ENCODE measurements around the gene PLCB1. TPM values are rescaled to one million over a fixed set of nuclear protein-coding genes. Genes with fewer than 3 reads are reported as not detected.

Gene PLCB1
- total RNA-seq, 1 donor: 35.4 TPM

DNA sequence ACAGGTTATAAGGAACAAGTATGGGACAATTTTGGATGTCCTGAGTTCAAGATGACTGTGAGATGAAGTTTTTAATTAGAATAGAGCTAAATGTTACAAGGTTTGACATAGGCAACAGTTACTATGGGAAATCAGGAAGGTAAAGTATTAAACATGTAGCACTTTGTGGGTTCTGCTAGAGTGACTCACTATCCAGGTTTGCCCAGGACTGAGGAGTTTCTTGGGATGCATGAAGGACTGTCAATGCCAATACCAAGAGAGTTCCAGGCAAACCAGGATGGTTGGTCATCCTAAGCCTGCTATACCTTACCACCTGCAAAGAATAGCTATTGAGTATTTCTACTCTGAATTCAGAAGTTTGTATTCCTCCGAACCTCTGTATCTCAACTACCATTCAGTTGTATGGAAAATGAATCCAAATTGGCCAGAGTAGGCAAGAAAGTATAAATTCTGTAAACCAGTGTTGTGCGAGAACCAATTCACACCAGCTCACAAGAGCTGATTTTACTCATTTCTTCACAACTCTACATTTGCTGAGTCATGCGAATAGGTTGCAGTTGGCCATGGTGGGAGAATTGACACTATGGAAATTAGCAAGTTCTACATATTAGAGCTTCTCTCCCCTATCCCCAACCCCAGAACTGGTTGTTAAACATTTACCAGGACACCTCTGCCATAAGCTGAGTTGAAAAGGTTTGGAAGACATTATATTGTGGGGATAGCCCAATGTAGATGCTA lies 449.5 kb downstream of the PLCB1 start:
- TF ChIP-seq CTCF (IDR thresholded peaks at IDR 0.05; ENCODE audit: insufficient read depth, low read depth, low read length): no peak
- no peak for DNase-seq (ENCODE audit: low read depth)
- H3K4me3 ChIP-seq (ENCODE audit: low read depth, low read length): no peak overlapping the region

DNA sequence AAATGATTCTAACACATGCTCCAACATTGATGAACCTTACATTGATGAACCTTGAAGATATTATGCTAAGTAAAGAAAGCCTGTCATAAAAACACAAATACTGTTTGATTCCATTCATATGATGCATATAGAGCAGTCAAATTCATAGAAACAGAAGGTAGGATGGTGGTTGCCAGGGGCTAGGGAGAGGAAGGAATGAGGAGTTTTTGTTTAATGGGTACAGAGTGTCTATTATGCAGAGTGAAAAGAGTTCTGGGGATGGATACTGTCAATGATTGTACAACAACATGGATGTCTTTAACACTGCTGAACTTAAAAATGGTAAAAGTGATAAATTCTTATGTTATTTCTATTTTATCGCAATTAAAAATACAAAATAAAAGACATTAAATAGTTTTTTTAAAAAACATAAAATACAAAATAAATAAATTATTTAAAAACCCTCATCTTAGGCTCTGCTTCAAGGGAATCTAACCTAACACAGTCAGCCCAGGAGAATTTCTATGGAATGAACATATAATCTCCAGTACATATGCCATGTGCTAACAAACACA lies 451.0 kb downstream of the PLCB1 start:
- no peak for DNase-seq (ENCODE audit: low read depth)
- H3K4me3 ChIP-seq (ENCODE audit: low read depth, low read length): no peak overlapping the region
- TF ChIP-seq CTCF (IDR thresholded peaks at IDR 0.05; ENCODE audit: insufficient read depth, low read depth, low read length): no peak

DNA sequence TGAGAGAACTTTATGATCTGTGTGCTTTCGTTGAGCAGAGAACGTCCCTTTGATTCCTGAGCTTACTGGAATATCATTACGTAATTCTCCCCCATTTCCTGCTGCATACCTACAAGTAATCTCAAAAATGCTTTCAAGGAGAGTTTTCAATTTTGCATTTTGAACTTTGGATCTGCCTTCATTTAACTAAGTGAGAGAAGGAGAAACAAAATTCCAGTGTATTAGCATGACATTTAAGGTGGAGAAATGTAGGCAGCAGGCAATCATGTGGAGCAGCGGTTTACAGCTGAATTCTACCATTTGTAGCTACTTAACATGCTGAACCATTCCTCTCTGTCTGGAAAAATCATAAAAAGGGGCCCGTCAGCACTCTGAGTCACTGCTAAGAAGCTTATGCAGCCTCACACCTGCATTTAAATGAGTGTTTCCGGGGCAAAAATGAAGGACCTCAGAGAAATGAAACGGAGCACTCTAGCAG lies 451.5 kb downstream of the PLCB1 start:
- no peak overlapping the region for H3K4me3 ChIP-seq (ENCODE audit: low read depth, low read length)
- no peak for TF ChIP-seq CTCF (IDR thresholded peaks at IDR 0.05; ENCODE audit: insufficient read depth, low read depth, low read length)
- DNase-seq (ENCODE audit: low read depth): peak; percentile 61

DNA sequence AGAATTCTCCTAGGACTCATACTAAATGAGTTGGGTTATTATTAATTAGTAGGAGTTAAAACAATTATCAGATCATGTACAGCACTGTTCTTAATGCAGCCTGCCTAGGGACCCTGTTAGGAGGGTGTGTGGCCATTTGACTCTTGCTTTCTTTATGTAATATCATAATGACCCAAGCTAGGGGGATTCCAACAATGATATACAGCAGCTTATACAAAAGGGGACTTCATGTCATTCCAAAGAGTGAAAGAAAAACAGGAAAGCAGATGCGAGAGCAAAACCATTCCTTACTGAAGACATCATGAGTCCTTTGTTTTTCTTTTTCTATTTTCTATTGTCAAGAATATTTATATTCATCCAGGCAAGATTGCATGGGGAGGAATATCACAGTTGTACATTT lies 455.2 kb downstream of the PLCB1 start:
- DNase-seq (ENCODE audit: low read depth): no peak
- no peak overlapping the region for H3K4me3 ChIP-seq (ENCODE audit: low read depth, low read length)
- TF ChIP-seq CTCF (IDR thresholded peaks at IDR 0.05; ENCODE audit: insufficient read depth, low read depth, low read length): no peak

DNA sequence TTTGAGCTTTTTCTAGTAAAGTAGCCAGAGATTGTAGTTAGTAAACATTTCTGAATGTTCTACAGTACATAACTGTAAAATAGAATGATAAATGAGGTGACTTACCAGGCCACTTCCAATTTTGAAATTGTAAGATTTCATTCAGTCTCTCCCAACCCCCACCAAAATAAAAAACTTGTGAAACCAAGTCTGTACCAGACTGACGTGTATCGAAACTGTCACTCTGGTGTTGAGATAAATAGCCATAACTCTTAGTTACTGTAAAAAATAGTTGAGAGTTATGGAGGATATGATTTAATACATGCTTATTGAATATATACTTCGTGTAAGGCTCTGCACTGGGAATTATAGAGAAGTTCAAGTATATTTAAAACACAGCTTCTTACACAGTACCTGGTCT lies 455.7 kb downstream of the PLCB1 start:
- H3K4me3 ChIP-seq (ENCODE audit: low read depth, low read length): no peak overlapping the region
- TF ChIP-seq CTCF (IDR thresholded peaks at IDR 0.05; ENCODE audit: insufficient read depth, low read depth, low read length): no peak
- DNase-seq (ENCODE audit: low read depth): no peak

- H3K4me3 ChIP-seq (ENCODE audit: low read depth, low read length): no peak overlapping the region
- no peak for TF ChIP-seq CTCF (IDR thresholded peaks at IDR 0.05; ENCODE audit: insufficient read depth, low read depth, low read length)
- DNase-seq (ENCODE audit: low read depth): no peak
Measured at GRCh38 chr20:8589956-8590355, 457.9 kb downstream of the PLCB1 start.

DNA sequence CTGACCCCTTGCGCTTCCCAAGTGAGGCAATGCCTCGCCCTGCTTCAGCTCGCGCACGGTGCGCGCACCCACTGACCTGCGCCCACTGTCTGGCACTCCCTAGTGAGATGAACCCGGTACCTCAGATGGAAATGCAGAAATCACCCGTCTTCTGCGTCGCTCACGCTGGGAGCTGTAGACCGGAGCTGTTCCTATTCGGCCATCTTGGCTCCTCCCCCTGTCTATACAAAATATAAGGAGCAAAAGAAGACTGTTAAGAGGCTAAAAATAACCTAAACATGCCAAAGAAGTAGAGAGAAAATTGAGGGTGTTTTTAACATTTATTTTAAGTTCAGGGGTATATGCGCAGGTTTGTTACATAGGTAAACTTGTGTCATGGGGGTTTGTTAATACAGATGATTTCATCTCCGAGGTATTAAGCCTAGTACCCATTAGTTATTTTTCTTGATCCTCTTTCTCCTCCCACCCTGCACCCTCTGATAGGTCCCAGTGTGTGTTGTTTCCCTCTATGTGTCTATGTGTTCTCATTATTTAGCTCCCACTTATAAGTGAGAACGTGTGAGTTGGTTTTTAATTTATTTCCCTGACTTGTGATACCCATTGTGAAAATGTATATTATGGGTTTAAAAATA lies 469.0 kb downstream of the PLCB1 start:
- H3K4me3 ChIP-seq (ENCODE audit: low read depth, low read length): peak overlapping the region; percentile 54
- DNase-seq (ENCODE audit: low read depth): peak; percentile 7

All from fibroblast of villous mesenchyme (primary cell).